ENCODE results near the gene RABEPK.

- no peak for TF ChIP-seq POLR2A (IDR thresholded peaks at IDR 0.05)
- TF ChIP-seq, protein P1, sequence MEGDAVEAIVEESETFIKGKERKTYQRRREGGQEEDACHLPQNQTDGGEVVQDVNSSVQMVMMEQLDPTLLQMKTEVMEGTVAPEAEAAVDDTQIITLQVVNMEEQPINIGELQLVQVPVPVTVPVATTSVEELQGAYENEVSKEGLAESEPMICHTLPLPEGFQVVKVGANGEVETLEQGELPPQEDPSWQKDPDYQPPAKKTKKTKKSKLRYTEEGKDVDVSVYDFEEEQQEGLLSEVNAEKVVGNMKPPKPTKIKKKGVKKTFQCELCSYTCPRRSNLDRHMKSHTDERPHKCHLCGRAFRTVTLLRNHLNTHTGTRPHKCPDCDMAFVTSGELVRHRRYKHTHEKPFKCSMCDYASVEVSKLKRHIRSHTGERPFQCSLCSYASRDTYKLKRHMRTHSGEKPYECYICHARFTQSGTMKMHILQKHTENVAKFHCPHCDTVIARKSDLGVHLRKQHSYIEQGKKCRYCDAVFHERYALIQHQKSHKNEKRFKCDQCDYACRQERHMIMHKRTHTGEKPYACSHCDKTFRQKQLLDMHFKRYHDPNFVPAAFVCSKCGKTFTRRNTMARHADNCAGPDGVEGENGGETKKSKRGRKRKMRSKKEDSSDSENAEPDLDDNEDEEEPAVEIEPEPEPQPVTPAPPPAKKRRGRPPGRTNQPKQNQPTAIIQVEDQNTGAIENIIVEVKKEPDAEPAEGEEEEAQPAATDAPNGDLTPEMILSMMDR (IDR thresholded peaks at IDR 0.05), result no peak
Observed at GRCh38 chr9:125235804-125236519, 35.6 kb downstream of the RABEPK start.

Data from heart left ventricle (tissue), 13 donors.